MV-4-11 (cell line): ENCODE data around the gene SPAM1.
"Not testable (repeated sequence)": the region's sequence is repeated elsewhere in the genome, so short reads cannot be mapped to it uniquely, and the experiment has no call there.

Experiments
- DNase-seq: peaks from one replicate; lab custom pipeline; 2025; lab: John Stamatoyannopoulos, UW

The SPAM1 gene

GRCh38 chr7:123924941-123925340, at the start of gene SPAM1:
TSS of gene SPAM1 (plus strand) at chr7:123925241. CDS start at chr7:123953571, 28,330 bp downstream.
- no peak for DNase-seq

DNA sequence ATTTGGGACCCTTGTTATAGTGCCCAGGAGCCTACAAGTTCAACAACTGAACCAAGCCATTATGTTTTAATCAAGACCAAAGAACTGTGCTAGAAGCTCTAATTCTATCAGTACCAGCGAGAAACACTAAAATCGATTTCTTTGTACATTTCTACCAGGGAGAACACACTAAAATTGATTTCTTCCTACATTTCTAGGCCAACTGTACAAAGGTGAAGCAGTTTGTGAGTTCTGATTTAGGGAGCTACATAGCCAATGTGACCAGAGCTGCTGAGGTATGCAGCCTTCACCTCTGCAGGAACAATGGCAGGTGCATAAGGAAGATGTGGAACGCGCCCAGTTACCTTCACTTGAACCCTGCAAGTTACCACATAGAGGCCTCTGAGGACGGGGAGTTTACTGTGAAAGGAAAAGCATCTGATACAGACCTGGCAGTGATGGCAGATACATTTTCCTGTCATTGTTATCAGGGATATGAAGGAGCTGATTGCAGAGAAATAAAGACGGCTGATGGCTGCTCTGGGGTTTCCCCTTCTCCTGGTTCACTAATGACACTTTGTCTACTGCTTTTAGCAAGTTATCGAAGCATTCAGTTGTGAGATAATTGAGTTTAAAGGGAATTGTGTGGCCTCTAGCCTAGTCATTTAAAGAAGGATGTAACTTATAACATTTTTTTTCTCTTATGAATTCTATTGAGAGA, 48.3 kb upstream of the SPAM1 start:
- DNase-seq, result no peak

DNA sequence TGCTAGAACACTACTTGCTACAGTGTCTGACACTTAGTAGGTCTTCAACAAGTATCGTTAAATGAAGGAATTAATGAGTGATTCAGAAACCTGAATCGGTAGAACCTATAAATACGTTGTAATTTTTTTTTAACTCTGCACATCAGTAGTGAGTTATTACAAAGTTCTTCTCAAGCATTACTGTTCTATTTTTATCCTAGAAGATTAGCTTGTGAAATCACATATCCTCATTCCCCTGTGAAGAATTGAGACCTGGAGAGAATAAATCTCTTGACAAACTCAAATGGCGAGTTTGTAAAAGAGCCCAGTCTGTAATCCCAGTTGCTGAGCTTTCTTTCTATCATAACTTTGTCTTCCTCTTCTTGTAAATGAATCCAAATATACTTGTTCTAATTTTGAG, 45.4 kb upstream of the SPAM1 start:
- DNase-seq, result no peak

DNA sequence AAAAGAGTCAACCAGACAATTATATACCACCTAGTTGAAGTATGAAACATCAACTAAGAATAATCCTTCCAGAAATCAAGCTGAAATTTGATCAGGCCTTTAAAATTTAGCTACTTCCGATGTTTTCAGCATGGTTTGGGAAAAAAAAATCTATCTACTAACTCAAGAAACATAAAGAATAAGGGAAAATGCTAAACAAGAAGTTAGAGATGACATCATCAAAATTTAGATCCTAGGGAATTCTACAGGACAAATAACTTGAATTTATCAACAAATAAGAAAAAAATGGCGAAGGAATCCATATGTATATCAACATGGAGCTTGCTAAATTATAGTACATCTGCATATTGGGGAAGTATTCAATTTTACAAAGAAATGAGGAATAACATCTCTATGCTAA, 43.7 kb upstream of the SPAM1 start:
- DNase-seq, result no peak

- DNase-seq, result no peak
Measured at GRCh38 chr7:123883154-123883553, 41.9 kb upstream of the SPAM1 start.

- no peak for DNase-seq
Measured at GRCh38 chr7:123888192-123888591, 36.8 kb upstream of the SPAM1 start.

DNA sequence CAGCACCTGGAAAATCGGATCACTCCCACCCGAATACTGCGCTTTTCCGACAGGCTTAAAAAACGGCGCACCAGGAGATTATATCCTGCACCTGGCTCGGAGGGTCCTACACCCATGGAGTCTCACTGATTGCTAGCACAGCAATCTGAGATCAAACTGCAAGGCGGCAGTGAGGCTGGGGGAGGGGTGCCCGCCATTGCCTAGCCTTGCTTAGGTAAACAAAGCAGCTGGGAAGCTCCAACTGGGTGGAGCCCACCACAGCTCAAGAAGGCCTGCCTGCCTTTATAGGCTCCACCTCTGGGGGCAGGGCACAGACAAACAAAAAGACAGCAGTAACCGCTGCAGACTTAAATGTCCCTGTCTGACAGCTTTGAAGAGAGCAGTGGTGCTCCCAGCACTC, 30.3 kb upstream of the SPAM1 start:
- DNase-seq, result not testable (repeated sequence)

DNA sequence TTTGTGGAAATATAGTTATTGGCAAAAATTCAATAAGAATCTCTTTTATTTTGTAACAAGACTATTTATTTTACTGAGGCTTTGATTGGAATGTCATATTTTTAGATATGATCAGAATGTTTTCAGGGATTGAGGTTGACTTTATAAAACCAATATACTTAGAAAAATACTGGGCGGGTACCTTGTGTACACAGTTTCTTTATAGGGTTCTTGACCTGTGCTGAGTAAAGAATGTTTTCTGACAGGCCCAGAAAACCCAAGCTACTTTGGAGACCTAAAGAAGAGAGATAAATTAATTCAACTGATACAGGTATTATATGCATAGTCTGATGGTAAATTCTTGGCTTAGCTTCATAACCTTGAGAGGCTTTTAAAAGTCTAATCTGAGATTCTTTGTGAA, 23.9 kb upstream of the SPAM1 start:
- no peak for DNase-seq

- DNase-seq, result no peak
Measured at GRCh38 chr7:123905714-123906113, 19.3 kb upstream of the SPAM1 start.

- peak; percentile 16 for DNase-seq
Measured at GRCh38 chr7:123916240-123916724, 8.8 kb upstream of the SPAM1 start.

GRCh38 chr7:123917878-123918277, 7.2 kb upstream of the SPAM1 start:
- no peak for DNase-seq

DNA sequence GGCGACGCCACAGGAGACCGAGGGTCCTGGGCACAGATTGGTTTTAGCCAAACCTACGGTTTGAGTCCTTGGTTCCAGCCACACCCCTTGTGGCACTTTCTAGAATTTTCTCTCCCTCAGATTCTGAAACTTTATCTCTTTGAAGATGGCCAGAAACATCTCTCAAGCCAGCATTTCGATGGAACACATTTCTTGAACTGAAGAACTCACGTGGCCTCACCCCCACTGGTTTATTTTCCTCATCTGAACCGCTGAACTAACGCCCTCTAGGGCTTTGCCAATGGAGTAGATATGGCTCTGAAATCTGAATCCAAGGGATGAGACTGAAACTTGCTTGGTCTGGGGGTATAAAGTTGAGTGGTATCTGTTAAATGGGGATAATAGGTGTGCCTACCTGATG, 6.7 kb upstream of the SPAM1 start:
- no peak for DNase-seq

DNA sequence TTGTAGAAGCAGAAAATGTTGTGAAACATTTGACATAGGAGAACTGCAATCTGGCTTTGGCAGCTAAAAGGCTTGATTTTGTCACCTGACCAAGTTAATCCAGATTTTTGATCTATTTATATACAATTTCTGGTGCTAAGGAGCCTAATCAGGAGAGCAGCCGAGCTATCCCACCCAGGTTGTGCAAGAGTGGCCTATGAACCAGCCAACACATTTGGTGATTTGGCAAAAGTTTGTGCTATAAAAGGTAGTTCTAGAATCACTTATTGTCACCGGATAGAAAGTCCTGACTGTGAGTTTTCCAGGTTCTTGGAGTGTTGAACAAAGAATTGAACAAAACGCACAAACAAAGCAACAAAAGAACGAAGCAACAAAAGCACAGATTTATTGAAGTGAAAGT, 1.4 kb upstream of the SPAM1 start:
- no peak for DNase-seq

- no peak for DNase-seq
Measured at GRCh38 chr7:123929107-123929506, 4.1 kb downstream of the SPAM1 start.

- DNase-seq, result no peak
Measured at GRCh38 chr7:123929655-123930054, 4.6 kb downstream of the SPAM1 start.

GRCh38 chr7:123935436-123936381, 10.7 kb downstream of the SPAM1 start:
- no peak for DNase-seq

- DNase-seq, result no peak
Measured at GRCh38 chr7:123936388-123936787, 11.3 kb downstream of the SPAM1 start.

- DNase-seq, result no peak
Measured at GRCh38 chr7:123939784-123940183, 14.7 kb downstream of the SPAM1 start.

GRCh38 chr7:123941391-123942180, 16.5 kb downstream of the SPAM1 start:
- no peak for DNase-seq

DNA sequence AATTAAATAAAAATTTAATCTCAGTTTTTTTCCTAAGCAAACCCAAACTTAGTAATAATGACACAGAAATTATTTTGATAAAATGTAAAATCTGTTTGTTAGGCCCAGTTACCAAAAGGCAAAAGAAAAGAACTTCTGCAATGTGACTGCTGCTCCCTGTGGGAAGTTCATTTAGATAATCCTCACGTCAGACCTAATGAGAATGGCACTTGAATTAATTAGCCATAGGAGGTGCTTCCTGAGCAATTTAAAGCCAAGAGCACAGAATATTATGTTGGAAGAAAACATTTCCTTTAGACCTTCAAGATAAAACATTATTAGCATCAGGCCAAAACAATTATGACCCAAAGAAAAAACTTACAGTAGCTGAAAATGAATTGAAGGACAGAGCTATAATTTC, 19.4 kb downstream of the SPAM1 start:
- DNase-seq, result no peak

DNA sequence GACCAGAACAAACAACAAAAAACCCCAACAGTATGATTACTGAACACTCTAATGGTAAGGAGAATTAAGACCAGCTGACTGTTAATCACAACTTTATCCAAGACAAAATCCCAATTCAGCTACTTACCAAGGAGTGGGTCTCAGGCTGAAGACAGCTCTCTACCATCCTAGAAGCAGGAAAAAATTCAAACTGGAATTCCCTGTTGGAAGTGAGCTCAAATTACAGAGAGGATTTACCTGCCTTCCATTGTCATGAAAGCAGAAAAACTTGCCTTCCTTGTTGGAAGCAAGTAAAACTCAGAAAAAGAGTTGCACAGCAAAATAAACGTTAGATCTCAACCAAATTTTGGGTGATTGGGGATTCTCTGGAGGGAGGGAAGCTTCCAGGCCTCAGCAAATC, 20.9 kb downstream of the SPAM1 start:
- DNase-seq, result no peak

DNA sequence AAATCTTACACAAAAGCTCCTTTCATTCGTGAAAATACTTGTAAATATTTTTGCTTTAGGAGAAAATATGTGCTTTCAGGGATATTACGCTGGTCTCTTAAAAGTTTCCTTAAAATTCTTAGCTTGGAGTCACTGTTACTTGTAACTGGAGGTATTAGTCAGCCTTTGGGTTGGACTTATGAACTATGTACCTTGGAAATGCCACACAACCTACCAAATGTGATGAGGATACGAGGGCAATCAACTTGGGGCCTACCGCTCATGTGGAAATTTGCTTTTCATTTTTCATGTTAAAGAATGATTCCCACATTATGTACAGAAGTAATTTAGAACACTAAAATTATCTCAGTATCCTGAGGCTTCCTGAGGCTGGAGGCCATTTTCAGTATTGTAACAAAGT, 23.1 kb downstream of the SPAM1 start:
- DNase-seq, result no peak
